RWPE2 (cell line): Measurements from ENCODE around the gene PIGP.
A peak's percentile ranks its signal among the peaks of the same experiment; 100 is the strongest.
"Not testable (repeated sequence)": the region's sequence is repeated elsewhere in the genome, so short reads cannot be mapped to it uniquely, and the experiment has no call there.

Source experiments
- ATAC-seq: fragments of 200-7000 bp; cut with Tn5 transposase; 3 replicates; pipeline ENCODE4 v1.9.1; 2021; ENCODE audit warnings: low read depth
- DNase-seq: peaks from one replicate; pipeline ENCODE4 v3.0.0-alpha.2; 2020; ENCODE audit warnings: low spot score
- H3K27ac ChIP-seq: fragments of 450-650 bp; 2 replicates; pipeline ENCODE4 v1.5.1; 2017; ENCODE audit warnings: mild to moderate bottlenecking; ENCODE audit not compliant: poor library complexity, severe bottlenecking
- H3K27me3 ChIP-seq: fragments of 250-450 bp; sonication (Bioruptor Pico); 2 replicates; pipeline ENCODE4 v1.5.1; 2021; ENCODE audit warnings: mild to moderate bottlenecking, moderate library complexity; ENCODE audit not compliant: insufficient read depth, poor library complexity, severe bottlenecking
- H3K36me3 ChIP-seq: fragments of 250-450 bp; sonication (Bioruptor Pico); 2 replicates; pipeline ENCODE4 v1.5.1; 2020; ENCODE audit warnings: low read depth, mild to moderate bottlenecking, moderate library complexity
- H3K4me1 ChIP-seq: fragments of 250-450 bp; sonication (Bioruptor Pico); 2 replicates; pipeline ENCODE4 v1.5.1; 2021; ENCODE audit warnings: mild to moderate bottlenecking, moderate library complexity; ENCODE audit not compliant: insufficient read depth, poor library complexity, severe bottlenecking
- H3K4me3 ChIP-seq: fragments of 250-450 bp; sonication (Bioruptor Pico); 2 replicates; pipeline ENCODE4 v1.5.1; 2021; ENCODE audit warnings: mild to moderate bottlenecking, moderate library complexity; ENCODE audit not compliant: severe bottlenecking
- H3K9me3 ChIP-seq: fragments of 250-450 bp; sonication (Bioruptor Pico); 2 replicates; pipeline ENCODE4 v1.5.1; 2021; ENCODE audit warnings: mild to moderate bottlenecking, moderate library complexity; ENCODE audit not compliant: severe bottlenecking
- TF ChIP-seq, protein P1 (sequence below): fragments of 450-650 bp; IDR thresholded peaks from one replicate; pipeline ENCODE4 v1.5.1; 2017; ENCODE audit warnings: mild to moderate bottlenecking, moderate library complexity; ENCODE audit not compliant: poor library complexity, severe bottlenecking

The PIGP gene

DNA sequence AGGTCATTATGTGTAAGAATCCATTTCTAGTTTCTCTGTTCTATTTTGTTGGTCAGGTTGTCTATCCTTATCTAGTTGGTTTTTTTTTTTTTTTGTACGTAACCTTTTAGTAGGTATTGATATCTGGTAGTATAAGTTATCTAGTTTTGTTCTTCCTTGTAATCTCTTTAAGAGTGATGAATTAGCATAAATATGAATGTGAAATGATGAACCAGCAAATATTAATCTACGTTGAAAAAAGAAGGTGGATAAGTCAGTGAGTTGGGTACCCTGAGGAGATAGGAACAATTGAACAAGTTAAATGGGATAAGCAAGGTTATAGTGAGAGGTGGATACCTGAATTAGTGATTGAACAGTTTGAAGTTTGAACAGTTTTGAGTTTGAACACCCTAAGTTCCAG lies 34.1 kb upstream of the PIGP start:
- DNase-seq (no peak), ATAC-seq (no peak)
- TF ChIP-seq, protein P1, sequence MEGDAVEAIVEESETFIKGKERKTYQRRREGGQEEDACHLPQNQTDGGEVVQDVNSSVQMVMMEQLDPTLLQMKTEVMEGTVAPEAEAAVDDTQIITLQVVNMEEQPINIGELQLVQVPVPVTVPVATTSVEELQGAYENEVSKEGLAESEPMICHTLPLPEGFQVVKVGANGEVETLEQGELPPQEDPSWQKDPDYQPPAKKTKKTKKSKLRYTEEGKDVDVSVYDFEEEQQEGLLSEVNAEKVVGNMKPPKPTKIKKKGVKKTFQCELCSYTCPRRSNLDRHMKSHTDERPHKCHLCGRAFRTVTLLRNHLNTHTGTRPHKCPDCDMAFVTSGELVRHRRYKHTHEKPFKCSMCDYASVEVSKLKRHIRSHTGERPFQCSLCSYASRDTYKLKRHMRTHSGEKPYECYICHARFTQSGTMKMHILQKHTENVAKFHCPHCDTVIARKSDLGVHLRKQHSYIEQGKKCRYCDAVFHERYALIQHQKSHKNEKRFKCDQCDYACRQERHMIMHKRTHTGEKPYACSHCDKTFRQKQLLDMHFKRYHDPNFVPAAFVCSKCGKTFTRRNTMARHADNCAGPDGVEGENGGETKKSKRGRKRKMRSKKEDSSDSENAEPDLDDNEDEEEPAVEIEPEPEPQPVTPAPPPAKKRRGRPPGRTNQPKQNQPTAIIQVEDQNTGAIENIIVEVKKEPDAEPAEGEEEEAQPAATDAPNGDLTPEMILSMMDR = no peak
- no peaks in the 10 kb centered on the region for H3K27me3 ChIP-seq
- peaks cover 16% of the 10 kb centered on the region for H3K36me3 ChIP-seq
- H3K27ac ChIP-seq = no peak overlapping the region
- H3K9me3 ChIP-seq = no peaks in the 10 kb centered on the region
- H3K4me1 ChIP-seq = peaks cover 13% of the 10 kb centered on the region
- H3K4me3 ChIP-seq = no peak overlapping the region

DNA sequence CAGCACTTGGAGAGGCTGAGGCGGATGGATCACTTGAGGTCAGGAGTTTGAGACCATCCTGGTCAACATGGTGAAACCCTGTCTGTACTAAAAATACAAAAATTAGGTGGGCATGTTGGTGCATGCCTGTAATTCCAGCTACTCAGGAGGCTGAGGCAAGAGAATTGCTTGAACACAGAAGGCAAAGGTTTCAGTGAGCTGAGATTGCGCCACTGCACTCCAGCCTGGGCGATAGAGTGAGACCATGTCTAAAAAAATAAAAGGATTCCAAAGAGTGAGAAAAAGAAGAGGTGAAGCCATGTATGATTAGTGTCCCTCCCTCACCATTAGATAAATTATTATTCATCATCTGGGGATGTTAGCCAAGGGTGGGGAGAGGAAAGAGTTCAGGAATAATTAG lies 29.9 kb upstream of the PIGP start:
- not testable (repeated sequence) for H3K4me3 ChIP-seq, DNase-seq, H3K9me3 ChIP-seq, H3K27me3 ChIP-seq
- peak; percentile 42; the same call in 1 of the 3 replicates for ATAC-seq
- Histone ChIP-seq H3K36me3 (peaks cover 15% of the 10 kb centered on the region), H3K27ac (peak overlapping the region; percentile 21), H3K4me1 (peaks cover 23% of the 10 kb centered on the region)

DNA sequence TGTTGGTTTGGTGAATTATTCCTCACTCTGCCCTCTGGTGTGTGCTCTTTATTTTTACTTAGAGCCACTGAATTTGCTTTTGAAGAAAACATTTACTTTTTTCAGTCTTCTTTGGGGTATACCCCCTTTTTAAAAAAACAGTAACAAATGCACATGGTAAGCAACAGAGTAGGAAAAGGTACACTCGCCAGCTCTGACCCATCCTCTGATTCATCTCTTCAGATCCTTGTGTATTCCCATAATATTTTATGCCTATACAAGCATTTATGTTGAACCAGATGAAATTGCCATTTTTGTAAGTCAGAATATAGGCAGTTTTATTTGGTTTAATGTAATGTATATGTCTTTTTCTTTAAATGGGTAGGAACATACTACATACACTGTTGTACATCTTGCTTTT lies 28.5 kb upstream of the PIGP start:
- TF ChIP-seq, protein P1 = no peak
- Histone ChIP-seq H3K36me3 (peaks cover 26% of the 10 kb centered on the region), H3K4me1 (peaks cover 23% of the 10 kb centered on the region), H3K27me3 (no peaks in the 10 kb centered on the region), H3K4me3 (no peak overlapping the region), H3K27ac (no peak overlapping the region), H3K9me3 (no peaks in the 10 kb centered on the region)
- DNase-seq (no peak), ATAC-seq (peak; percentile 48; the same call in 2 of the 3 replicates)

DNA sequence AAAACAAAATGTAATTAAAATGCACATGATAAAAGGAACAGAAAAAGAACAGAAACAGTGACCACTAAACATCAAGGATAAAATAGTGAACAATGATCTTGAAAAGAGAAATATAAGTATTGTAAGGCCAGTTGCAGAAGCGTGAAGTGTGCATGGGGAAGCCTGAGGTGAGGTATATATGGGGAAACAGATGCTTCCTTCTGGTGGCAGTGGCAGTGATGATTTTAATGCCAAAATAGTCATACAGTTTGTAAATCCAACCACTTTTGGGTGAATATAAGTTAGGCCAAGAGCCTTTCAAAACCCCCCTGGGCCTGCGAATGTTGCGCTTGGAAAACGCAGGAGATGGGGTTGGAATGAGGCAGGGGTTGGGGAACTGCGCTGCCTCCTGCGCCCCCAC lies 27.4 kb upstream of the PIGP start:
- Histone ChIP-seq H3K27ac (no peak overlapping the region), H3K36me3 (peaks cover 30% of the 10 kb centered on the region), H3K27me3 (no peaks in the 10 kb centered on the region), H3K4me1 (peaks cover 23% of the 10 kb centered on the region), H3K4me3 (no peak overlapping the region), H3K9me3 (no peaks in the 10 kb centered on the region)
- TF ChIP-seq, protein P1 = no peak
- DNase-seq = no peak
- ATAC-seq = no peak

DNA sequence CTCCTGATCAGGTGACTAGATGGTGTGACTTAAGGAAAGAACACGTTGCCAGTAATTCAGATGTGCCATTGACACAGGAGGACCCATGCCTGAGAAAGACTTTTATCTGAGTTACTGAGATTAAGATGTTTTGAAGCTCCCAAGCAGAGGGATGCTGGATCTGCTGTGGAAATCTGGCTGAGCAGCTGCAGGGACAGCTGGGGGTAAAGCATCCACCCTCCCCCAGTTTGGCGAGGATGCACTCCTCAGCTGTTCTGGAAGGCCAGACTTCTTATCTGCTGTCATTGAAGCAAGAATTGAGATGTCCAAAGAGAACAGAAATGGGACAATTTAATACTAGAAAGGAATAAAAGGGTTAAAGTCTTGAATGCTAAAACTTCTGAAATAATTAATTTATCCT lies 25.9 kb upstream of the PIGP start:
- H3K36me3 ChIP-seq = peaks cover 43% of the 10 kb centered on the region
- TF ChIP-seq, protein P1 = no peak

More for the DNA sequence above, 25.9 kb upstream of the PIGP start:
- H3K4me3 ChIP-seq = no peak overlapping the region
- no peaks in the 10 kb centered on the region for H3K9me3 ChIP-seq
- no peak for DNase-seq
- no peak overlapping the region for H3K27ac ChIP-seq
- H3K4me1 ChIP-seq = peaks cover 23% of the 10 kb centered on the region
- no peaks in the 10 kb centered on the region for H3K27me3 ChIP-seq
- ATAC-seq = no peak
